B cell (primary cell): ENCODE data around the gene CCDC126.

Source experiments
- EZH2 ChIP-seq: IDR thresholded peaks from 2 replicates; pipeline ENCODE4 v1.6.1; 2012; ENCODE audit warnings: borderline replicate concordance, low read depth, mild to moderate bottlenecking, moderate library complexity, low read length; ENCODE audit not compliant: insufficient read depth, poor library complexity, severe bottlenecking
- TF ChIP-seq, protein P1 (sequence below): fragments of 200-600 bp; IDR thresholded peaks from one replicate; pipeline ENCODE4 v1.8.0; 2022; ENCODE audit warnings: antibody characterized with exemption, mild to moderate bottlenecking

DNA sequence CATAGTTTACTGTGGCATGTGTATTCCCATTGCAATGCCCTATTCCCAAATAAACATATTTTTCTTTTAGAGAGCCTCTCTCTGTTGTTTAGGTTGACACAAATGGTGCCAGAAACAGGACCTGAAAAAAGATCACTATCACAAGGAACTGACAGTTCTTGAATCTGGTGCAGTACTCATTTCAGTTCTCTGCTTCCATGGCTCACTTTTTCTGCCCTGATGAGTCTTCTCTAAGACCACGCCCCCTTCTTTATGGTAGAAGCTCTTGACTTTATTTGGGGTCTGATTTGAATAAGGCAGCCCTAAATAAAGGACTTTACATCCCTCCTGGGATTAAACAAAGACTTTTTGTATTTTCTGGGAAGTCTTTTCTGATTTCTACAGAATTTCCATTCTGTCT is 3.5 kb upstream of the CCDC126 start:
- TF ChIP-seq, protein P1, sequence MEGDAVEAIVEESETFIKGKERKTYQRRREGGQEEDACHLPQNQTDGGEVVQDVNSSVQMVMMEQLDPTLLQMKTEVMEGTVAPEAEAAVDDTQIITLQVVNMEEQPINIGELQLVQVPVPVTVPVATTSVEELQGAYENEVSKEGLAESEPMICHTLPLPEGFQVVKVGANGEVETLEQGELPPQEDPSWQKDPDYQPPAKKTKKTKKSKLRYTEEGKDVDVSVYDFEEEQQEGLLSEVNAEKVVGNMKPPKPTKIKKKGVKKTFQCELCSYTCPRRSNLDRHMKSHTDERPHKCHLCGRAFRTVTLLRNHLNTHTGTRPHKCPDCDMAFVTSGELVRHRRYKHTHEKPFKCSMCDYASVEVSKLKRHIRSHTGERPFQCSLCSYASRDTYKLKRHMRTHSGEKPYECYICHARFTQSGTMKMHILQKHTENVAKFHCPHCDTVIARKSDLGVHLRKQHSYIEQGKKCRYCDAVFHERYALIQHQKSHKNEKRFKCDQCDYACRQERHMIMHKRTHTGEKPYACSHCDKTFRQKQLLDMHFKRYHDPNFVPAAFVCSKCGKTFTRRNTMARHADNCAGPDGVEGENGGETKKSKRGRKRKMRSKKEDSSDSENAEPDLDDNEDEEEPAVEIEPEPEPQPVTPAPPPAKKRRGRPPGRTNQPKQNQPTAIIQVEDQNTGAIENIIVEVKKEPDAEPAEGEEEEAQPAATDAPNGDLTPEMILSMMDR, result no peak
- no peak for TF ChIP-seq EZH2
